Inflammatory macrophage (primary cell): ENCODE data around the gene TC2N.
A peak's percentile ranks its signal among the peaks of the same experiment; 100 is the strongest.
"Not testable (repeated sequence)": the region's sequence is repeated elsewhere in the genome, so short reads cannot be mapped to it uniquely, and the experiment has no call there.

Experiments used
- DNase-seq, 2 donors: peaks; one replicate each; pipeline ENCODE4 v3.0.0-alpha.2; 2020 to 2022
- total RNA-seq, 18 experiments: gene quantifications; one replicate each; lab custom pipeline; 2026; ENCODE audit warnings: mixed read lengths in 6 of 18, inconsistent platforms in 2 of 18; lab: John Stamatoyannopoulos, UW

Gene TC2N
- total RNA-seq = 0 to 1.3 (median 0.16) reads per million in 18 experiments

DNA sequence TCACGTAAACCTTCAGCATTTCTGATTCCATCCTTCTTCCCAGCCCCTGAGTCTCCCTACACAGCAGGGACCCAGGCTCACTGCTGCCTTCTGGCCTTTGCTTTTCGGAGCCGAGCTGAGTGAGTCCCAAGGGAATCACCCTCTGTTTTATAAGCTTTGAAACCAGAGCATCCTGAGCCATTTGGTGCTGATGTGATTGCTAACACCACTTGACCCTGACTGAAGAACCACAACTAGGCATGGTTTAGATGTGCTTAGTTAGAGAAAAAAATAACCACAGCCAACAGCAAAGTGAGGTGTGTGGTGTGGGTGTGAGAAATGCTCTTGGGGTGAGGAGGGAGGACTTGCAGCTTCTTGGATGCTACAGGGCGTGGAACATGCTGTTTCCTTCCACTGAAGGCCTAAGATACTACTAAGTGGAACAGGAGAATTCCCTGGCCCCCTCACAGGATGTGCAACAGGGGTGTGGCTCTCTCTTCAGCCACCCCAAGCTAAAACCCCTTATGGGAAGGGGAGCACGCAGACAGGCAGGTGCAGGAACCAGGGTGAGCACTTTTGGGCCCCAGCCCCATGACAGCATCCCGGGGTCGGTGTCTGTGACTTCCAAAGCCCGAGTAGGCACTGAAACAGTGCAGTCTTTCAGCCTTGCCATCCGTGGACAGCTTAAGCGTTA, at the start of gene TC2N:
TSS of gene TC2N (minus strand) at position 221 of the 673 bp plus-strand sequence. CDS start 53,767 bp downstream, outside the sequence.
- DNase-seq = no peak

DNA sequence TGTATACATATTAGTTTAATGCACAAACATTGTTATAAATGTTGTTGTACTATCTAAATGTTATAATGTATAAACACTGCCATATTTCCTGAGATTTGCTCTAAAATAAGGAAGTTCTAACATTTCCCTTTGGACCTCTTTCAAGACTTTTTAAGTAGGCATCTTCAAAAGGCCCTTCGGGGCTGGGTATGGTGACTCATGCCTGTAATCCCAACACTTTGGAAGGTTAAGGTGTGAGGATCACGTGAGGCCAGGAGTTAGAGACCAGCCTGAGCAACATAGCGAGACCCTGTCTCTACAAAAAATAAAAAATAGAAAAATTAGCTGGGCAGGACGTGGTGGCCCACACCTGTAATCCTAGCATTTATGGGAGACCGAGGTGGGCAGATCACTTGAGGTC, 44.7 kb upstream of the TC2N start:
- DNase-seq = no peak

DNA sequence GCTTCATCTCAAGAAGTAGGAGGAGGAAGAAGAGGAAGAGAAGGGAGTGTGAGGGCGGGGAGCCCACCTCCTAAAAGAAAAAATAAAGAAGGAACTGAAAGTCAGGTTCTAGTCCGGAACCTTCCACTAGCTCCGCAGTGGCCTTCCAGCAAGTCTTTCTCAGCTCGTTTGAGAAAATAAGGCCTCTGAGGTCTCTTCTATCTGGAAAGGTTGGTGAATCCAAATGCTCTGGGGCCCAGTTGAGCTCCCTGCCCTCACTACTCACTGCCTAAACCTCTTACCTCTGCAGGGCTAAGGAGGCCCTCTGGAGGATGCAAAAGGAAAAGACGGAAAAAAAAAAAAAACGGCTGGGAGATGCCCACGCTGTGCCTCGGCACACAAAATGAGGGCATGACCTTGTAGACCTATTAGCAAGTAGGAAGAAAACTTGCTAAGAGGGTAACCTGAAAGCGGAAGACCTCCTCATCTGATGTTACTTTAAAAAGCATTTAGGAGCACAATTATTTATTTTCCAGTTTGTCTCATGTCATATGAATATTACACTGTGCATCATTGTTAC, 44.2 kb upstream of the TC2N start:
- peak; percentile 44 to 52 for DNase-seq

DNA sequence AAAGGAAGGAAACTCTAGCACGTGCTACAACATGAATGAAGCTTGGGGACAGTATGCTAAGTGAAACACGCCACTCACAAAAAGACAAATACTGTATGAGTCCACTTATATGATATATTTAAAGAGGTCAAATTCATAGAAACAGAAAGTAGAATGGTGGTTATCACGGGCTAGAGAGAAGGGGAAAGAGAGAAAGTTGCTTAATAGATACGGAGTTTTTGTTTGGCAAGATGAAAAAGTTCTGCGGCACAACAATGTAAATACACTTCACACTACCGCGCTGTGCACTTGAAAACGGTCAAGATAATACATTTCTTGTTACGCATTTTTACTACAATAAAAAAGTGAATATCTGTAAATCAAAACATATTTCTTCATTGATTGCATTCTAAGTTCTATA, 42.9 kb upstream of the TC2N start:
- no peak for DNase-seq

DNA sequence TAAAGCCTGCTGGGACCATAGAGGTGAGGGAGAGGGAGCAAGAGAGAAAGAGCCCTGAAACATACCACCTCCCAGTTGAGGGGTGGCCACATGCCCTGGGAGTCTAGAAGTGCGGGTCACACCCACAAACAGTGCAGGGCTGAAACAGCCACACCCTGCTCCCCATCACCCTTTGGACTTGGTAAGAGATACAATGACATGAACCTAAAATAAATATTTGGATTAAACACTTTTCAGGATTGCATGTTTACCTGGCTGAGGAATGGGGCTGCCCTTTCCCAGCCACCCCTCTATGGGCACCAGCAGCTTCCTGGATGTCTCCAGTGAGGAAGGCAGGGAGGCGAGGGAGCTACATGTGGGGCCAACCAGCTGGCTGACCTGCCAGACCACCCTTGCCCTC, 39.0 kb upstream of the TC2N start:
- DNase-seq = no peak

DNA sequence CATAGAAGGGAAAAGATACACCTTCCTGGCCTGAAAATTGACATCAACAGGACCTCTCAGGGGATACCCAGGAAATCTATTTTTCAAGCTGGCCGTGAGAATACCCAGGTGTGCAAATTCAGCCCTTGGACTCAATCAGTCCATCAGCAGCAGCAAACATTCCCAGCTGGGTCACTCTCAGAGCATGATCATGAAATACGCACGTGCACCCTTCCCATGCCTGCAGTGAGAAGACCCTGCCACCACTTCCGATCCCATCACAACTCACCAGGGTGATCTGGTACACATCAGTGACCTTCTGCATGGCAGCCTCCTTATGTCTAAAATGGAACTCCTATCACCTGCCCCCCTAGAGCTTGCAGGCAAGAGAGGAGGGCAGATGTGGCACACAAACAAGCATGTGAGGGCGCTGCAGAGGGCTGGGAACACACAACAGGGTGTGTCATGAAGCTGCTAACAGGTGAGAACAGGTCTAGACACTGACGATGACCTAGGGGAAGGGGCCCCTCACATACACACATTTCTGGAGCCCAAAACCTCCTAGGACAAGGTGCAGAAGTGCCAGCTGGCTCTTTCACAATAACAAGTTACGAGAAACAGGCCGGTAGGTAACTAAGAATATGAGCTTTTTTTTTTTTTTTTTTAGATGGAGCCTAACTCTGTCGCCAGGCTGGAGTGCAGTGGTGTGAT, 37.8 kb upstream of the TC2N start:
- no peak for DNase-seq

DNA sequence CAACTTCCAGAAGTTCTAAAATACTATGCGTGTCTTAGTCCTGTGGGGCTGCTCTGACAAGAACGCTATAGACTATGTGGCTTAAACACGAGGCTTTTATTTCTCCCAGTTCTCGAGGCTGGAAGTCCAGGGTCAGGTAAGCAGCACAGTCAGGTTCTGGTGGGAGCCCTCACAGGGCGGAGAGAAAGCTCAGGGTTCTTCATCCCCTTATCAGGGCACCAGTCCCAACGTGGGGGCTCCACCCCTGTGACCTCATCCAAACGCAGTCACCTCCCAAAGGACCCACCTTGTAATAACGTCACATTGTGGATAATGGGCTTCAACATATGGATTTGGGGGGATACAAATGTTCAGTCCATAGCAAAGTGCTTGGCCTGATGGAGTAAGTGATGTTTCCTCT, 37.1 kb upstream of the TC2N start:
- no peak for DNase-seq

DNA sequence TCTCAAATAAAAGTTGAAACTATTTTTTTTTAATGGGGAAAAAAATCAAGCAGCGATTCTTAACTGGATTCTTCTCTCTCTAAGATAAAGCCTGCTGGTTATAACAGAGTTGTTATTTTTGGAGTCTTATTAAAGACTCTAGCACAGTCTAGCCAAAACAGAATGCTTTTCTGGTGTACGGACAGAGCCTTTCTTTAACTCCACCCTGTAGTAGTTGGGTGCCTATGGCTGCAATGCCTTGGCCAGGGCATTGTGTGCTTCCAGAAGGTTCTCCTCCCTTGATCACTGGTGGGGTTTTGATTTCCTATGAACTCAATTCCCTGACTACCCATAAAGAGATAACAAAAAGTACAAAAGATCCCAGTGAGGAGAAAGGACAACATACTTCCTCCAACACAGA, 35.7 kb upstream of the TC2N start:
- no peak for DNase-seq

DNA sequence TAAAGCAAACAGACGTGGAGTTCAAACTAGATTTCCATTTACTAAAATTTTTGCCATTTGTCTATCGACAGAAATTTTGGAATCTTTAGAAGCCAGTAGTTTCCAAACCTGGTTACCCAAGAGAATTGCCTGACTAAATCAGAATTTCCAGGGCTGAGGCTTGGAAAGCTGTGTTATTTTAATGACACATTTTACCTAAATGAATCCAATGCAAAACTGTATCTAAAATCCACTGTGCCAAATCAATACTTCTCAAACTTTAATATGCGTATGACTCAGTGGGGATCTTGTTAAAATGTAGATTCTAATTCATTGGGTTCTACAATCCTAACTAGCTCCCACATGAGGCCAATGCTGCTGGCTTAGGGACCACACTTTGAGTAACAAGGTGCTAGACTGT, 35.0 kb upstream of the TC2N start:
- no peak for DNase-seq

DNA sequence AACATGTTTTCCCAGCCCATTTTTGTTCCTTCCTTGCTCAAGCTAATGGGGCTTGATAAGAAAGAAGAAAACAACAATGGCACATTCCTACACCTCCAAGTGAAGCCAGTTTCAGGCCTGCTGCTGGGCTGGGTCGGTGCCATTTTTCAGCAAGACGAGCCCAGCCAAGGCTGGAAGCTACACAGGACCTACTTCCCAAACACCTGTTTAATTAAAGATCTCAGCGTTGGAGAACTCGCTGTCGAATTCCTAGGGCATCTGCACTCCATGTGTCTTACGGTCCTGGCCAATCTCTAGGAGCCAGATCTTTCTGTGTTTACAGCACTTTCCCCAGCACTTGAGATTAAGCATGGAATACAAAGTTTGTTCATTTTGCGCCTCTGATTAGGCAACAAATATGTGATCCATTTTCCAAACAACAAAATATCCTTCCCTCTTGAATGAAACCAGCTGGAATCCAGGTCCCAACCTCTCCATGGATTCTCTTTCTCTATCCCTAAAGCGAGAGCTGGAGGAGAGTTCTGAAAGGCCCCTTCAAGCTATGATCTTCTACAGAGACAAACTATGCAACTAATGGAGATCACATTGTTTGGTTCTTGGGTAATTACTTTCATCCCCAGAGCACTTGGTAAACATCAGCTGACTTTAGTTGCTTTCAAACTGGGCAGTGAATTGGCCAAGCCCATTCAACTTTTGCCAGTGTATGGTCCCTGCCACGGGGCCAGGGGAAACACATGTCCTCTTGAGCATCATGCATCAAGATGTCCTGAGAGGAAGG, 34.3 kb upstream of the TC2N start:
- DNase-seq = no peak

DNA sequence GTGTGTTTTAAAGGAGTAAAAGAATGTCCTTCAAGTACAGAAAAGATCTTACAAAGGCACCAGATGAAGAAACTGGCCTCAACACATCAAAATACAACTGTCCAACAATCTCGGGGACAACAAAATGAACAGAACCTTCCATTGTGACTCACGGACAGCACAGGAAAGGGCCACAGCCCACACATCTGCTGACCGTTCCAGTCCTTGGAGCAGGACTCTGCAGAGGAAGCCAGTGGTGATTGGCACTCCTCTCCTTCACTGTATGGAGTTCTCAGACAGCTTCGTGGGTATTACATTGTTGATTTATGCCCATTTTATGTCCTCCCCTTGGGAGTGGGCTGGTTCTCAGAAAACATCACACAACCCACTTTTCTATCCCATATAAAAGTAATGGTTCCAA, 32.5 kb upstream of the TC2N start:
- peak; percentile 34 to 71 for DNase-seq

DNA sequence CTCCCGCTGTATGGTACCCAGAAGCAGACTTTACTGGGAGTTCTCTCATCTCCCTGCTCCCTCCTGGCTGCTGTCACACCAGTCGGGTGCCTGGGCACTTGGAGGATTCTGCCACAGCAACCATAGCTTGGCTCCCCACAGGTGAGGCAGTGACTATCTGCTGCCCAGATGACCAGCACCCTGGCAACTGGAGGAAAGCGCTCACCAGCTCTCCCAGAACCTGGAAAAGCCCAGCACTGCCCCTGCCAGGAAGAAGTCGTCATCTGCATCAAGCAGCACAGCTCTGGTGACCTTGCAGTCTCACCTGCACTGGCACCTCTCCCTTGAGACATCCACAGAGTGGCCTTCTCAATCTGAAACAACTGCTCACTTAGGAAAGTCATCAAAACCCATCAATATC, 31.9 kb upstream of the TC2N start:
- no peak for DNase-seq

DNA sequence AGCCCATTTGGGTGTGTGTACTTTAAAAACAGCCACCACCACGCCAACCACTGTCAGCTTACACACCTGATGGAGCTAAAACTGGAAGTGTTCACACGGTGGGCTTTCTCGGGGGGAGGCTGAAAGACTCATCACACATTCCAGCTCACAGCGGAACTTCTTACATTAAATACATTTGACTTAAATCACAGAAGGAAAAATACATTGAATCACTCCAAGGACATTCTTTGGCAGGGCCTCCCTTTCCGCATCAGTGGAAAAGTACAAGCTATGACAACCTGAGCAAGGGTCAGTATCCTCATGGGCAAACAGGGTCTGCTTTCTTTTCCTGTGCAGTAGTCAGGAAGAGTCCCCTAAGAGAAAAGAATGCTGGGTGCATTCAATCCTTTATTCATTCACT, 31.0 kb upstream of the TC2N start:
- no peak for DNase-seq

DNA sequence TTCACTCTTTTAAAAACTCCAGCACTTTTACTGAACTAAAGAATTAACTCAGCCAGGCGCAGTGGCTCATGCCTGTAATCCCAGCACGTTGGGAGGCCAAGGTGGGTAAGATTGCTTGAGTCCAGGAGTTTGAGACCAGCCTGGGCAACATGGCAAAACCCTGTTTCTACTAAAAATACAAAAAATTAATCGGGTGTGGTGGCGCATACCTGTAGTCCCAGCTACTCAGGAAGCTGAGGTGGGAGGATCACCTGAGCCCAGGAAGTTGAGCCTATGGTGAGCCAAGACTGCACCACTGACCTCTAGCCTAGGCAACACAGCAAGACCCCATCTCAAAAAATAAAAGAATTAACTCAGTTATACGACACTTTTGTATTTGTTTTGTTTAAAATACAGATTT, 30.4 kb upstream of the TC2N start:
- DNase-seq = not testable (repeated sequence)

DNA sequence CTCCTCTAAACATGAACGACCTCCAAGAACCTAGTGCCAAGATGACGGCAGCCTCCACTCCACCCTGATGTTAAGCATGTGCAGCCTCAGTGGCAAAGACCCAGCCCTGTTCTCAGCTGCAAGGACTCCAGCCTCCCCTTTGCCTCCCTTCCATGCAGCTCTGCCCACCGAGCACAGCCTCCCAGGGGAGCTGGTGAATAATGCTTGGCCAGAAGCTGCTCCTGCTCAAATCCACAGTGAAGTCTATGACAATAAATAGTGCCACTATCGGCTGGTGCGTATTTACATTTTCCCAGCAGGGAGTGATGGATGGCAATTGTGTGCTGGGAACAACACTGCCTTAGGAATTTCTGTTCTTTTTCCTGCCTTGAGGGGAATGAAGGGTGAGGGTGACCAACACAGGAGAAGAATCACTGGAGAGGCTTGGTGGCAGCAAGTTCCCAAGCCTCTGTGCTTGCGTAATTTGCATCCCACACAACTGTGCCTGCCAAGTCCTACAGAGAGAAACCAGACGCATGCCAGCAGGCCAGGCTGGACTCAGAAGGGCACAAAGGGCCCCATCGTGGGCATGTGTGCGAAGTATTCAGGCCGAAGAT, 29.9 kb upstream of the TC2N start:
- DNase-seq = peak; percentile 60 to 82

DNA sequence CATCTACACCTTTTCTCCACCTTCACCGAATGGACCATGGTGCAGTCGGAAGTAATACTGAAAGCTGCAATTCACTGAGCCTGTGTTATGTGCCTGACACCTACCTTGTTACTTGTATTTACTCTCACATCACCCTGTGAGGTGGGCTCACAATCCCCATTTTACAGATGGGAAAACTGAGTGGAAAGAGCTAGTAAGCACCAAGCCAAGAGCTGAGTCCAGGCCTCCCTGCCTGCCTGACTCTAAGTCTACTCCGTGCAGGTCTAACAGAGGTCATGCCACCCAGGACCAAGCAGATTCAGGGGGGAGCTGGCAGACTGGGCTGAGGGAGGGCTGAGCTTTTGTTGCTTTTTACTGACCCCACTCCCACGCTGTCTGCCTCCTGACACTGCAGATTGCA, 29.1 kb upstream of the TC2N start:
- no peak for DNase-seq

DNA sequence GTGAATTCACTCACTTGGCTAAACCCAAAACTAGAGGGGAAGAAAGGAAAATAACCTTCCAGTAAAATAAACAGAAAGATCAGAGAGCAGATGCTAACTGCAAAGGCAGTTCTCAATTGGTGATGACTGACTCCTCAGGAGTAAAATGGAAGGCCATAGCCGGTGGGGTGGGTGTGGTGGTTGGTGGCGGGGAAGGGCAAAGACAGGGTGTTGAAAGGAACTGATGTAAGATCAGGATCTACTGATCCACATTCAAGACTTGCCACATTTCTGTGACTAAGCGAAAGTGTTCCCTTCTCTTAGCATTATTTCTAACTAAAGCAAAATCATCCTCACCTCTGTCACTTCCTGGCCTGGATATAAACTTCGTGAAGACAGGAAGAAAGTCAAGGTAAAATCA, 26.3 kb upstream of the TC2N start:
- DNase-seq = peak; percentile 75 to 78

DNA sequence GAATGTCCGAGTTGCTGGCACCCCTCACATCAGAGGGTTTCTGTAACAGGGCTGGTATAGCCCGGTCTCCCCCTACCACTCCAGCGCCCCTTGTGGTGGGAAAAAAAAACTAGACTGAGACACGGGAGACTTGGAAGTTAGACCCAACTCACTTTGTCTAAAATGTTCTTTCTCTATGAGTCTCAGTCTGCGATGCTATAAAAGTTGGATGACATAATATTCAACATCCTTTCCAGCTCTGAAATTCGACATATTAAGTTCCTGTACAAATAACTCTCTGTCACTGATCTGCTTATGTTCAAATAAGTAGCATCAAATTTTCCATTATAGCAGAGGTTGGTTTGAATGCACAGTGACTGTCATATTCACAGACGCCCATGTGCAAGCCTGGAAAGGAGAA, 25.7 kb upstream of the TC2N start:
- no peak for DNase-seq

DNA sequence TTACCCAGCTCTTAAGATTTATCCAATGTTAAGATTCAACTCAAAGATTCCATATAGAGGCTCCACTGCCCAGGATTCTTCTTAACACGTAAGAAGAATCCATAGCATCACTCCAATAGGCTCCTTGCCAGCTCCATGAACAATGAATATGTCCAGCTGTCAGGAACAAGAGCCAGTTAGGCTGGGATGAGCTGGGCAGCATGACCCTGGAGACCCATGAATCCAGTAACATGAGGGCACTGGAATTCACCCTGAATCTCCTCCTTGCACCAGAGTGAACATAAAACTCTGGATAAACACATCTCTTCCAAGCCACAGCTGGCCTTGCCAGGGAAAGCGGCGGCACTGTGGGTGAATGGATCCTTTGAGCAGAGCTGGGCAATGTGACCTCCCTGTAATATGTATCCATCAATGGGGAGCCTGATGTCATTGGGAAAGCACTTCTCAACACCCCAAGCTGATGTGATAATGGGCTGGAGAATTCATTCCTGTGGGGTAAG, 24.4 kb upstream of the TC2N start:
- DNase-seq = no peak

DNA sequence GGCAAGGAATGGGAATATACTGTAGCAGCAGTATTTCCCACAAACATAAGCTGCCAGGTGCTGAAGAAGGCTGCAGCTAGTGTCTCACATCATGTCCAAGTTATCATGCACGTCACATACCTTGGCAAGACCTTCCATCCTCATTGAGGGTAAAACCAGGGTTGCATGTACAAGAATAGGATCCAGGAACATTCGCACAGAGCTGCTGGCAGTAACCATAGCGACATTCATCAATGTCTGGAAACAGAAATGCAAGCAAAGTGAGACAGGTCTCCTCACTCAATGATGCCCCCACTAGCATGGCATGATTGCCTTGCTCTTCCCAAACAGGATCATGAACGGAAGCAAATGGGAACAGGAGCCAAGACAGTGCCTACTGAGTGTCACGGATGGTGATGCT, 23.8 kb upstream of the TC2N start:
- no peak for DNase-seq

DNA sequence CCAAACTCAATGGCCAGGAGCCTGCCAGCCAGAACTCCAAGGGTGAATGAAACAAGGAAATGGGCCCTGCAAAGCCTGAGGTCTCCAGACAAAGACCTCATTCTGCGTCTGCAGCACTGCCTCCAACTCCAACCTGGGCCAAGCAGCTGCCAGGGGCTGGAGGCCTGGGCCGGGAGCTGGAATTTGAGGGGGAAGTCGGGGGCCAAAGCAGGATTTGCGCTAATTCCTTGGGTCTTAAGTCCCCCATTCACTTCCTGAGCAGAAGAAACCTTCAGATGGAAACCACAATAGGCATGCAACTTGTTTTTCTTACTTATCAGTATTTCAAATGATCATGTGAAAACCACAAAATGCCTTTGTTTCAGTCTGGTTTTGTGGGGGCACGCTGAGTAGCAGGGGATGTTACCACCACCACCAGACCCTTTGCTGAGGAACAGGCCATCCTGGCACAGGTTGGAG, 23.0 kb upstream of the TC2N start:
- no peak for DNase-seq

DNA sequence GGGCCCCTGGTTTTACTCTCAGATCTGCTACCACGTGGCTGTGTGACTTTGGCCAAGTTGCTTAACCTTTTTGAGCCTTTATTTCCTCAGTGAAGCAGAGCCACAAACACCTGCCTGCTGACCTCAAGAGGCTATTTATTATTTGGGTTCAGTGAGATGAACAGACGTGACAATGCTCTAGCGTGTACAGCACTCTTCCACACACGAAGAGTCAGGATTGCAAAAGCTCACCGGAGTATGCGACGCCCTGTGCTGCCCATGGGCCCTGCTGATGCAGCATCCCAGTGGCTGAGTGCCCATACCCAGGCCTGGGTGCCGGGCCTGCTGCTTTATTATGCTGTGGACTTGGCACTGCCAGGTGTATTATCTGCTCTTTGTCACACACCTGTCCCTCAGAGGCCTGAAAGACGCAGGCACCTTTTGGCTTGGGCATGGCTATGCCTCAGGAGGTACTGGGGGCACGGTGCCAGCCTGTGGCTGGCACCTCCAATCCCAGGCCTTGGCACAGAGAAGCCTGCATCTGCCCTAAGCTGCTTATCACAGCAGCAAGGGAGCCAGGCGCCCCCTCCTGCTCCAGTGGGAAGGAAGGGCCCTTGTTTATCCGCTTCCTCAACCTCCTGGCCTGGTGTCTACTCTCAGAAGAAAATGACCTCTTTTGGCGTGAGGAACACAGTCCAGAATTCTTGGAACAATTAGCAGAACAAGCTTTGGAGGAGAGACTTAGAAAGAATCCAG, 22.3 kb upstream of the TC2N start:
- no peak for DNase-seq
